Suprapubic skin (tissue), 4 donors: Measurements from ENCODE around the gene ZNF14. TPM values are rescaled to one million over a fixed set of nuclear protein-coding genes. Genes with fewer than 3 reads are reported as not detected.
A peak's percentile ranks its signal among the peaks of the same experiment; 100 is the strongest.

Source experiments
- DNase-seq, 2 donors: peaks; one replicate each; pipeline ENCODE4 v3.0.0-alpha.2; 2019; ENCODE audit warnings: low spot score in 2 of 2
- H3K27ac ChIP-seq: fragments of 200-600 bp; sonication (generic); one replicate; pipeline ENCODE4 v1.5.1; 2019
- H3K27me3 ChIP-seq: fragments of 200-600 bp; sonication (generic); one replicate; pipeline ENCODE4 v1.5.1; 2019
- H3K36me3 ChIP-seq: fragments of 200-600 bp; sonication (generic); one replicate; pipeline ENCODE4 v1.5.1; 2019
- H3K4me1 ChIP-seq: fragments of 200-600 bp; sonication (generic); one replicate; pipeline ENCODE4 v1.5.1; 2019
- H3K4me3 ChIP-seq: fragments of 200-600 bp; sonication (generic); one replicate; pipeline ENCODE4 v1.5.1; 2019; ENCODE audit warnings: mild to moderate bottlenecking
- H3K9me3 ChIP-seq: fragments of 200-600 bp; sonication (generic); one replicate; pipeline ENCODE4 v1.5.1; 2019
- CTCF ChIP-seq, 2 donors: fragments of 200-600 bp in 1 of 2; fragments of 450-650 bp in 1 of 2; sonication (generic) in 1 of 2; IDR thresholded peaks; one replicate each; pipeline ENCODE4 v1.5.1; 2016 to 2019; ENCODE audit warnings: antibody characterized with exemption in 2 of 2, mild to moderate bottlenecking in 1 of 2, moderate library complexity in 1 of 2
- EP300 ChIP-seq: sonication (generic); formaldehyde crosslinking; IDR thresholded peaks from one replicate; pipeline ENCODE4 v1.6.1; 2017; ENCODE audit warnings: antibody characterized with exemption
- POLR2A ChIP-seq, 2 donors: fragments of 450-650 bp; IDR thresholded peaks; one replicate each; pipeline ENCODE4 v1.6.1; 2017; ENCODE audit warnings: antibody characterized with exemption in 2 of 2, mild to moderate bottlenecking in 2 of 2, moderate library complexity in 2 of 2
- POLR2AphosphoS5 ChIP-seq, 3 donors: sonication (generic); formaldehyde crosslinking; IDR thresholded peaks; one replicate each; pipeline ENCODE4 v1.6.1; 2017; ENCODE audit warnings: antibody characterized with exemption in 3 of 3
- WGBS: methylation state at CpG from one replicate; pipeline ENCODE4 v1.1.5; 2018; 5-methylcytosine and 5-hydroxymethylcytosine counted together
- total RNA-seq, 4 donors: library from RNA; depleted of rRNA; stranded (reverse); fragments of >200 nt; gene quantifications; one replicate each; pipeline ENCODE4 v1.1.0, GENCODE V29; 2016

ZNF14 gene
- total RNA-seq, 4 donors from 2014 or later: 4.9 to 12.3 (median 6.1) TPM

GRCh38 chr19:19663256-19664120 is 69.4 kb downstream of the ZNF14 start, which contains the start of gene ATP13A1:
Gene ATP13A1, minus strand, starts transcription at chr19:19663676. Its CDS starts 10 bp downstream, at chr19:19663666.
- WGBS: 0% methylated on average over 4 of the region's 85 CpGs
- Histone ChIP-seq H3K36me3 (peaks cover 14% of the 10 kb centered on the region), H3K27me3 (no peaks in the 10 kb centered on the region), H3K4me1 (peaks cover 32% of the 10 kb centered on the region), H3K4me3 (peak within 1 kb of the TSS; percentile 99), H3K9me3 (no peaks in the 10 kb centered on the region), H3K27ac (peak within 1 kb of the TSS; percentile 96)
- peak; percentile 98 for DNase-seq
- TF ChIP-seq POLR2AphosphoS5 (IDR thresholded peaks at IDR 0.05) (peak; percentile 4 to 95 (median 89)), CTCF (IDR thresholded peaks at IDR 0.05) (peak in 1 of 2 donors; percentile 18), POLR2A (IDR thresholded peaks at IDR 0.05) (peak in 1 of 2 donors; percentile 67), EP300 (no peak)

GRCh38 chr19:19662871-19663255 is 70.0 kb downstream of the ZNF14 start:
- peaks cover 26% of the 10 kb centered on the region for H3K4me1 ChIP-seq

GRCh38 chr19:19662344-19662743 is 70.6 kb downstream of the ZNF14 start:
- peaks cover 25% of the 10 kb centered on the region for H3K36me3 ChIP-seq
- TF ChIP-seq POLR2A (IDR thresholded peaks at IDR 0.05) (no peak), POLR2AphosphoS5 (IDR thresholded peaks at IDR 0.05) (no peak), CTCF (IDR thresholded peaks at IDR 0.05) (no peak), EP300 (no peak)
- peak overlapping the region; percentile 99 for H3K4me3 ChIP-seq
- H3K4me1 ChIP-seq: peaks cover 26% of the 10 kb centered on the region
- no peak for DNase-seq
- H3K9me3 ChIP-seq: no peaks in the 10 kb centered on the region
- 86% methylated on average over 8 of the region's 8 CpGs for WGBS
- H3K27ac ChIP-seq: no peak overlapping the region
- H3K27me3 ChIP-seq: no peaks in the 10 kb centered on the region

More at GRCh38 chr19:19662871-19663255, 70.0 kb downstream of the ZNF14 start:
- peak in 1 of 2 donors; percentile 73 for DNase-seq
- no peak for TF ChIP-seq POLR2A (IDR thresholded peaks at IDR 0.05)
- TF ChIP-seq EP300: no peak
- no peak for TF ChIP-seq CTCF (IDR thresholded peaks at IDR 0.05)
- no peak for TF ChIP-seq POLR2AphosphoS5 (IDR thresholded peaks at IDR 0.05)
- H3K27ac ChIP-seq: peak overlapping the region; percentile 96
- peak overlapping the region; percentile 99 for H3K4me3 ChIP-seq
- H3K36me3 ChIP-seq: peaks cover 20% of the 10 kb centered on the region
- no peaks in the 10 kb centered on the region for H3K9me3 ChIP-seq
- H3K27me3 ChIP-seq: no peaks in the 10 kb centered on the region
- 25% methylated on average over 5 of the region's 17 CpGs for WGBS

GRCh38 chr19:19661675-19662251 is 71.1 kb downstream of the ZNF14 start:
- peak in 1 of 2 donors; percentile 57 for DNase-seq
- H3K36me3 ChIP-seq: peaks cover 31% of the 10 kb centered on the region
- no peaks in the 10 kb centered on the region for H3K9me3 ChIP-seq
- no peak for TF ChIP-seq POLR2AphosphoS5 (IDR thresholded peaks at IDR 0.05)
- no peak for TF ChIP-seq POLR2A (IDR thresholded peaks at IDR 0.05)
- TF ChIP-seq CTCF (IDR thresholded peaks at IDR 0.05): no peak
- no peak for TF ChIP-seq EP300
- peaks cover 26% of the 10 kb centered on the region for H3K4me1 ChIP-seq
- H3K4me3 ChIP-seq: no peak overlapping the region
- no peaks in the 10 kb centered on the region for H3K27me3 ChIP-seq
- 75% methylated on average over 18 of the region's 18 CpGs for WGBS
- no peak overlapping the region for H3K27ac ChIP-seq

GRCh38 chr19:19661141-19661674 is 71.7 kb downstream of the ZNF14 start:
- H3K27me3 ChIP-seq: no peaks in the 10 kb centered on the region
- peaks cover 37% of the 10 kb centered on the region for H3K36me3 ChIP-seq
- no peak for DNase-seq
- no peak overlapping the region for H3K4me3 ChIP-seq
- 61% methylated on average over 10 of the region's 10 CpGs for WGBS
- H3K27ac ChIP-seq: no peak overlapping the region
- TF ChIP-seq CTCF (IDR thresholded peaks at IDR 0.05): no peak
- TF ChIP-seq EP300: no peak
- TF ChIP-seq POLR2AphosphoS5 (IDR thresholded peaks at IDR 0.05): no peak
- no peak for TF ChIP-seq POLR2A (IDR thresholded peaks at IDR 0.05)
- peaks cover 26% of the 10 kb centered on the region for H3K4me1 ChIP-seq
- H3K9me3 ChIP-seq: no peaks in the 10 kb centered on the region
